A172 (cell line): ENCODE measurements around the gene CARMIL1. TPM values are rescaled to one million over a fixed set of nuclear protein-coding genes. Genes with fewer than 3 reads are reported as not detected.
A peak's percentile ranks its signal among the peaks of the same experiment; 100 is the strongest.
"Not testable (repeated sequence)": the region's sequence is repeated elsewhere in the genome, so short reads cannot be mapped to it uniquely, and the experiment has no call there.

ENCODE experiments used
- DNase-seq: peaks from one replicate; pipeline ENCODE4 v3.0.0-alpha.2; 2015; ENCODE audit warnings: low spot score
- total RNA-seq: library from RNA; depleted of rRNA; stranded (reverse); fragments of >200 nt; shearing (Covaris generic); gene quantifications from 2 replicates; pipeline ENCODE4 v1.2.3, GENCODE V29; 2014

CARMIL1 gene
- total RNA-seq, 1 experiment from 2014 or later, result 12.4 TPM

DNA sequence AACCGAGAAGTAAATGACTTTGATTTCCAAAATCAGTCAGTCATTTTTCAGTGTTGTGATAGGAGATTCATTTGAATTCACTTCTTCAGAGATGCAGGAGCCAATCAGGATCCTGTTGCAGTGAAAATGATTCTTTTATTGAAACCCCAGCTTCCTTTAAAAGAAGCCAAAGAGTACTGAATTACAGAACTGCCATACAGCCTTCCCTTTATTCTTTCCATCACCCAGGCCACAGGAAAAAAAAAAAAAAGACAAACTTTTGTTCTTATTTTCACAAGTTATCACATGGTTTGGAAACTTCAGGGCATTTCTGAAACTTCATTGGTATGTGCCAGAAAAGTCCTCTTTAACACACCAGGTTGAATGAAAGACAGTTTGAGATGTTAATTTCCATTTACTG is 1.8 kb upstream of the CARMIL1 start:
- no peak for DNase-seq

DNA sequence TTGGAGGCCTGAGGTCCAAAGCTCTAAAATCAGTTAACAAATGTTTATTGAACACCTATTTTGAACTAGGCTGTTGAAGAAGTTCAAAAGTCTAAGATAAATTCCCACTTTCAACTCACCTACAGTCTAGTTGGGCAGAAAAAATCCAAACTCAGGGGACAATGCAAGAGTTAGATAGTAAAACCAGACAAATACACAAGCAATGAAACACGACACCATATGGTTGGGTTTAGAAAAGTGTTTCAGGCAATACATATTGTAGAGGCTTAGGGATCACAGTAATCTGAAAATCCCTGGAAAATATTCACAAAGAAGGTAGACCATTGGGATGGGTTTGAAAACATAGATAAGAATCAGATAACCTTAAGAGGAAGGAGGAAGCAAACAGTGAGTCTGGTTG is 1.3 kb upstream of the CARMIL1 start:
- no peak for DNase-seq

DNA sequence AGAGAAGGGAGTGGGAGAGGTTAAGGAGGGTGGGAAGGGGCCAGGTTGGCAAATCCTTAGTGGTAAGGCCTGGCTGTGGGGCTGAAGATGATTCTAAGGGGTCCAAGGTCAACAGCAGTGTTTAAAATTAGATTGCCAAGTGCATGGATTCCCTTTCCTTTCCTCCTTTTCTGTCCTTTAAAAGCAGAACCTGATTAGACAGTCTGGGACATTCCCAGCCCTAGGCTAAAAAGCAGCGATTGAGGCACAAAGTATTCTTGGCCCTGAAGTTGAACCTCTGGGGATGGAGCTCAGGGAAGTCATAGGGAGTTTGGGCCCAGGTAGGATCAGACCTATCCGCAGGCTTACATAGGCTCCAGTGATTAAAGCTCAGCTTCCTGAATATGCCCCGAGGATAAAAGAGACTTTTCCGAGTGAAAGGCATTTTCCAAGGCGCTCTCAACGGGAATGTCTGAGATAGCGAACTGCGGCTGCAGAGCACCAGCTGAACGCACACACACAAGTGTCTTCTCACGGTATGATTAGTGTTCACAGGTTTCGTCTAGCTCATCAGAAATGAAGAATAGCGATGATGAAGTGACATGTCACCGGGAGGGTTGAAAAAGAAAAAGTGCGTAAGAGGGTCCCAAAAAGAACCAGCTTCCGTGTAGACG is 787 bp upstream of the CARMIL1 start:
- DNase-seq, result peak; percentile 2

DNA sequence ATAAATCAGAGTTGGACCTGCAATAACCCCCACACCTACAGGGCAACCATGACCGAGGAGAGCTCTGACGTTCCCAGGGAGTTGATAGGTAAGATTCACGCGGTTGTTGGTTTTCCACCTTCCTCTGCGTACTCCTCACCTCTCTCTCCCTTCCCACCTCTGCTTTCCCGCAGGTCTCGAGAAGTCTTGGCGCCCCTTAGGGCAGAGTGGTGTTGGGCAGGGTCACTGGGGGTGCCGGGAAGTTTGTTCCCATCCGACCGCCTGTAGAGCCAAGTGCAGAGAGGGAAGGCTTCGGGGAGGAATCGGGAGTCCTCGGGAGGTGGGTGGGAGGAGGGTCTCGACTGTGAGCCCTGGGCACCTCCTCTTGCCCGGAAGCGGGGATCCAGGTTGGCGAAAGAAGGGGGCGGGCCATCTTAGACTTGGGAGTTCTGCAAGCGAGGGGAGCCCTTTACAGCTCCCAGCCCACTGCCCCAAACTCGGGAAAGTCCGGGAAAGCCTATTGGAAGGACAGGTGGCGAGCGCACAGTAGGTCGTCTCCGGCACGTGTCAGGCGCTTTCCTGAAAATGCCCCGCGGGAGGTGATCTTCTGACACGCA is 672 bp downstream of the CARMIL1 start:
- DNase-seq, result peak; percentile 7

DNA sequence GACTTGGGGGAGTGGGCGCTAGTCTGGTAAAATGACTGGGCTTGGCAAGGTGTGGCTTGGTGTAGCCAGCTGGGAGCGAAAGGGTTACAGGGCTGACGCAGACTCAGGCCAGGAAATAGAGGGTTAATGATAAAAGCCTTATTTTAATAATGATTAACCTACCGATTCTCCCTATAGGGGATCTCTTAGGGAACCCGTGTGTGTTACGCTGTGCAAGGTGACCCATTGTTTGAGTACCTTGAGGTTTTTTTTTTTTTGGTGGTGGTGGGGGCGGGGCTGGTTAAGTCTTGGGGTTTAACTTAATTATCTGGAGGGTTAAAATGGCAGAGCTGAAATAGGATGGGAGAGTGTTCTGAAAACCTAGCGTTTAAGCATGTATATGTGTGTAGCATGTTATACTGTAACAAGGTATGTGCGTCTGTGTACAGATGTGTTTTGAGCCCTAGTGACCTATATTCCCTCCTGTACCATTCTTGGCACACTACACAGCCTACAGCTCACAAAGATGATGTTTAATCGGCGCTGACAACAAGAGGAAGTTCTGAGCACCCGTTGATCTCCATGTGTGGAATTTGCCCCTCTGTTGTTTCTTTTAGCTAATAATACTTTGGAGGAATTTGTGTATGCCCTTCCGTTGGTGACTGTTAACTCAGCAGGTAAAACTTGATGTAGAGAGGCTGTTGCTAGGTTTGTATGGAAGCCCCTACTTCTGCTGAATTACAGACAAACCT is 1.3 kb downstream of the CARMIL1 start:
- DNase-seq, result no peak

DNA sequence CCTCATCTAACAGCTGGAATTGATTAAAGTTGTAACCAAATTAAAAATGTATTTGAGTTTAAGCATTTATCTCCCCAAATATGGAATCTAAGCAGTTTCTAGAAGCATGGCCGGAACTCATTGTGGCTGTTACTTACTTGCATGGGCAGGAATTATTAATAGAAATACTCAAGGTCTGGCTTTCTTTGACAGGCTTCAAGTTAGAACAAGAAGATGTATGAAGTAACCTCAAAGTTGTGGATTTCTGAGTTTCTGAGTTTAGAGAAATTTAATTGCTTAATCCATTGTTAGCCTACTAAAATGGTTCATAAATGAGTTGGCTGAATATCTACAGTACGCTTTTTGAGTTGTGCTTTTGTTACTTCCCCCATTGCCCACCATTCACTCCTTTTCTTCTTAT is 7.7 kb downstream of the CARMIL1 start:
- no peak for DNase-seq

DNA sequence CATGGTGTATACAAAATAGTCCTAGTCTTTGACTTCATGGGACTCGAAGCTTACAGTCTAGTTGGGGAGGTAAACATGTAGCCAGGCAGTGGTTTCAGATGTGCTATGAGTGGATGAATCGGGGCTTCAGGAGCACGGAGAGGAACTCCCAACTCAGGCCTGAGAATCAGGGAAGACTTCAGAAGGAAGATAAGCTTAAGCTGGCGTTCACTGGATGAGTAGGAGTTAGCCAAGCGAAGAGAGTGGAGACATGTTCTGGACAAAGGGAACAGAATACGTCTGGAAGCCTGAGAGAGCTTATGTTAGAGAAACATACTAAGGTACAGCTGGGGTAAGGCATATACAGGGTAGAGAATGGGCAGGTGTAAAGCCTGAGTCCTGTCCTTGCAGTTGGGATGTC is 8.8 kb downstream of the CARMIL1 start:
- no peak for DNase-seq

DNA sequence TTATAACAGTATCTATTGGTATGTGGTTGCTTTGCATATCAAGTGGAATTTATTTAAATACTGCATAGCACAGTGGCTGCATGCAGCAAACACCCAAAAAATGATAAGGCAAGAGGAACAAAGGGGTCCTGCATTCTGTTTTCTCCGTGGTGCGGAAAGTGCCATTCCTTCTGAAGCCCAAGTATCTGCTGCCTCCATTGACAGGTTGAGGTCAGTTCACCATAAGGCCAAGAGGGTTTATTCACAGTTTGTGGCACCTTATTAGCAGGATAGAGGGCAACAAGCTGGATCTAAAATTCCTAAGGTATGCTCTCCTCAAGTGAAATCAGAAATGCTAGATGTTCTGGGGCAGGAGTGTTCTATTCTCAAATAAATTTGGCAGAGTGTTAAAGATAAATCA is 9.3 kb downstream of the CARMIL1 start:
- no peak for DNase-seq

DNA sequence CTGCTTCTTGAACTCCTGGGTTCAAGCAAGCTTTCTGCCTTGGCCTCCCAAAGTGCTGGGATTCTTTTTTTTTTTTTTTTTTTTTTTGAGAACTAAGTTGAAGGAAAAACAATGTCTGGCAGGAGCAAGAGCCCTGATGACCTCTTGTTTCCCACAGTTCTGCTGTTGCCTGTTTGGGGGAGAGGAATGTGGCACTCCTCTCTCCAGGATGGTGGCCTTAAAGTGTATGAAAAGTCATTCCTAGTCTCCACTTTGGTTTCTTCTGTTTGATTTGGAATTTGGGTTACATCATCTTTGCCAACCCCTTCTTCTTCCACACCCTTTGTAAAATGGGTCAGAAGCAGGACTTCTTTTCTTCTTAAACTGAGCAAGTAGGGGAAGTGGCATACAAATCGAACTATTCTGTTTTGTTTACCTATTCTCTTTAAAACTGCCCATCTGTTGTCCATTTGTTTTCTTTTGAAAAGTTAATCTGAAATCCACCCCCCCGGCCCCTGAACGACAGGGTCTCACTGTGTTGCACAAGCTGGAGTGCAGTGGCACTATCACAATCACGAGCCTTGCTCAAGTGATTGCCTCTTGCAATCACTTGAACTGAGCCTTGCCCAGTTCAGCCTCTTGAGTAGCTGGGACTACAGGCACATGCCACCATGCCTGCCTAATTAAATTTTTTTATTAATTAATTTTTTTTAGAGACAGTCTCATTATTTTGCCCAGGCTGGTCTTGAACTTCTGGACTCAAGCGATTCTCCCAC is 11.3 kb downstream of the CARMIL1 start:
- no peak for DNase-seq

DNA sequence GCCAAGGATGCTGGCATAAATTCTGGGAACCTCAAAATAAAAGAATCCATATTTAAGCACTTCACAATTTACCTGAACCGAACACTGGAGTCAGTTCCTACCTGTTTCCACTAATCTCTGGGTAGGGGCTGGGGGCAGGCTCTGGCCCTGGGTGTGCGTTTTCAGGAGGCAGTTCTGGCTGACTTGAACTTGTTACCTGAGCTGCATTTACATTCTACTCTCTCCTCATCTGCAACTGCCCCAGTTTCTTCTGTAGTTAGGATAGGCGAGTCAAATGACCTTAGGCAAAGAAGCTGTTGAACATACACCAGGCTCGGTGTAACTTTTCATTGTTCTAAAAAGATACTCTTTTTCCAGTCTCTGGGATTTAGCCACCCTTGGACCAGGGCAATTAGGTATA is 13.2 kb downstream of the CARMIL1 start:
- DNase-seq, result no peak

DNA sequence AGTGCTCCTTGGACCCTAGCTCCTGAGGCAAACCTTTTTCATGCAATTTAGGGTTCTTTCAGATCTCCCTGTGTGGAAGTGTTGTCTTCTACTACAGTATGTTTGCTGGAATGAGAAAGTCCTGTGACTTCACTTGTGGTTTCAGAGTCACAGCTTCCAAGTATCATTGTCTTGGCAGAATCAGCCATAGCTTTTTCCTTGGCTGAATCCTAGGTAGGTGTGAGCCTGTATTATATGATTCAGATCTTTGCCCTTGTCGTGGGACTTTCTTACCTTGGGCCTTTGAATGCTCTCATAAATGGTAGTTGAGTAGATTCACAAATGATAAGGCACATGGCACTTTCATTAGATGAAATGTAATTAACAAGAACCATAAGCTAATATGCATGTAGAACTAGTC is 16.5 kb downstream of the CARMIL1 start:
- no peak for DNase-seq

DNA sequence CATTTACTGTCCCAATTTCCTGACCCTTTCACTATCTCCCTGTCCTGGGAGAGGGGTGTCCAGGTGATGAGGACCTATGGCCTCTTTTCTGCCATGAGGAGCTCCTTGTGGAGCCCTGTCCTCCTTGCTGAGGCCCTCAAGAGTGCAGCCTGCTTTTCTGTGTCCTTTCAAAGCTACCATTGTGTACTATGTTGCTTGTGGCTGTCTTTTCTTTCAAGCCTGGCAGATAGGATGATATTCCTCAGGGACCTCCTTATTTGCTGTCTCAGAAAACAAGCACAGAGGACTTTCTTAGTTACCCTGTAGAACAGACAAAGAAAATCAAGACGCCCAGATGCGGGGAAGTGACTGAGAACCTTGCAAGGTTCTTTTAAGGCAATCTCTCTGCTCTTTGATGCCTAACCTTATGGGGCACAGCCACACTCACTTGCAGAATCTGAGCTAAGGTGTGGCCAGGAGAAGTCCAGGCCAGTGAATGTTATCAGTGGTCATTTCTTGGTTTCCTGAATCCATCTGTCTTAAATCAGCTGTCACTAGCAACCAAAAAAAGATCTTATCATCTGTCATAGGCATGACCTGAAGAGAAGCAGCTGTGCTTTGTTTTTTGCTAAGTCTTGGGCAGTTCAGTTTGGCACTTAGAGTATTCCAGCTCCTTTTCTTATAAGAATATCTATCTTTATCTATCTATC is 17.2 kb downstream of the CARMIL1 start:
- no peak for DNase-seq

DNA sequence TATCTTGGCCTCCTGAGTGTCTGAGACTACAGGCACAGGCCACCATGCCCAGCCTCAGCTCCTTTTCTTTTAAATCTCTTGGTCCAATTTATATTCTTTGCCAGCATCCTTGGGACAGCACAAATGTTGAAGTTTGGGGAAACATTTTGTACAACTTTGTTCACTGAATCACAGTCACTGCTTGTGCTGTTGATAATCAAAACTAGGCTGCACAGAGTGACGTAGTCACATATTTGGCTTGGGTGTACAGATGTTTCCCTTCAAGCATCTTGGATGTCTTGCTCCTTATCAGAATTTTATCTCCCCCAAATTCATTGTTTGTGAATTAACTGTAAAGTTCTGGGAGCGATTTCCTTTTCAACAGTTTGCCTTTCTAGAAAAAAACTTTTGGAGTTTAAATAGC is 17.9 kb downstream of the CARMIL1 start:
- DNase-seq, result no peak

DNA sequence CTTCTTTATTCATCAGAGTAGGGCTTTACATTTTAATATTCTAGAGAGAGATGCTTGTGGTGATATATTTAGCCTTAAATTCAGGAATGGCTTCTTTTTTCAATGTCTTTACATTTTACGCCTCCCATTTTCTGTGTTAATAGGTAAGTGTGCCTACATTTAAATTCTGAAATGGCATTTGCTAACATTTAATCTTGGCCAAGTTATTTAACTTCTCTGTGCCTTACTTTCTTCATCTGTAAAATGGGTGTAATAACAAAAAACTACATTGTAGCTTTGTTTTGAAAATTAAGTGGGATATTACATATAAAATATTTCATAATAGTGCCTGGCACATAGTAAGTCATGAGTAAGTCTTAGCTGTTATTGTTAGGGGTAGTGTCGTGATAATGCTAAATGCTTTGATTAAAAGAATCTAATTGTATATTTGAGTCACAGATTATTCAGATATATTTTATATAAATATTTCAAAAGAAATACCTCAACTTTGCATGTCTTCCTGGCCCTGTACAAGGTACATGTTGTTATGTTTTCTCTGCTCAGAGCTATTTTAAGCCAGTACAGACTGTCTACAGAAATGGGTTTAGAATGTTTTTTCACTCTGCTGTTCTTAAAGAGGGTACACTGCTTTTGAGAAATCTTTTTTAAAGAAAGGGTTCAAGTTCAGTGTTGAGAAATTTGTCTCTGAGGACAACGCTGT is 18.8 kb downstream of the CARMIL1 start:
- no peak for DNase-seq

DNA sequence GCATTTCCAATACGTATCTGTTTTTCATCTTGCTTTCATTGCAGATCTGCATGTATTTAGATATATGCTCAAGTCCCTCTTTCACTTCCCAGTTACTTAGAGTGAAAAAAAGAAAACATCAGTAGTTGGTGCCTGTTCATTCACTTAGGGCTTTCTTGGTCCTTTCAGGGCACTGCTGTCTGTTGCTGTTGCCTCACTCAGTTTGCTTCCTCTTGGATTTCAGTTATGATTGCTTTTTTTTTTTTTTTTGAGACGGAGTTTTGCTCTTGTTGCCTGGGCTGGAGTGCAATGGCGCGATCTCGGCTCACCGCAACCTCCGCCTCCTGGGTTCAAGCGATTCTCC is 19.3 kb downstream of the CARMIL1 start:
- not testable (repeated sequence) for DNase-seq

DNA sequence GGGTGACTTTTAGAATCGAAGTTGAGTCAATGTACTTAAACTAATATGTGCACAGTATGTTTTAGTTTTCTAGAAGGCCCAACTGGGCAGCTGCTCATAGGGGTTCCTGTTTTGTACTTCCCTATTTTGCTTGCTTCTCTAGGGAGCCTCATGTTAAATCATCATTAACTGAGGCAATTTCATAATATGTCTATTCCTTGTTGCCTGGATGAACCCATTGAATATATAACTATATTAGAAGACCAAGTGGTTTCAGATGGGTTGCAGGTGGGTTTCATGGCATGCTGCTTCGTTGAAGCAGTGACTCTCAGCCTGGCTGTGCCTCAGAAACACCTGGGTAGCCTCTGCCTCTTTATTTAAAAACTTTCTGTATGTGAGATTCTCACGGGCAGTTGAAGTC is 22.2 kb downstream of the CARMIL1 start:
- DNase-seq, result no peak

DNA sequence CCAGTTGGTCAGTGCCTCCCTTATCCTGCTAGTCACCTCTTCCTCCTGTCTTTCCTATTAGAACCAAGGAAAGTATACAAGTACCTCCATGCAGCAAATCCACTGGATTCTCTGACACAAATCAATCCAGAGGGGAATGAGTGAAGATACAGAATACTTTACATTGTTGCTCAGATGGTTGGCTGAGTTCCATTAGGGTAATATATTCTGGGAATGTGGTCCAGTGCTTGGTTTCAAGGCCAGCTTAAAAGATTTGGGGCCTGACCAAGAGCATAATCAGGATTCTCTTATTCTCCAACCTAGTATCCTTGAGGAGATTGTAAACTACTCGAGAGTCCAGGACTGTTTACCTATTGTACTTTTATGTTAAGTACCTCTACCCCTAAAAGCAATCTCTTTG is 23.0 kb downstream of the CARMIL1 start:
- no peak for DNase-seq

DNA sequence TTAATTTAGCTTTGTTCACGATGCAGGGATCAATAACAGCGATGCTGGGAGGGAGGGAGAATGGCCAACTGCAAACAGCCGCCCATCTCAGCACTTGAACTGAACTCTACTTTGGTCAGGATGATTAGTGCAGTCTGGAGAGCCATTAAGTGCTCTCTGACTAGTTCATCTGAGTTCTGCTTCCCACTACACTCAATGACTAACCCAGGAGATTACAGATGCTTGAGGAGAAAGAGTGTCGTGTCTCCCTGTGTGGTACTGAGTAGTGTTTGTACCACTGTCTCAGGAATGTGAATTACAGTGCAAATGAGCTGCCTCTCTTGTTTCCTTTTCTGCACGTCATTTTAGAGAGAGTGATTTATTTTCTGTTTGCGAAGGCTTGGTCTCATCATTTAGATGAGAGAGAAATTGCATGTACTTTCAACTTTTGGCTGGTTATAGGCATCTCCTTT is 23.5 kb downstream of the CARMIL1 start:
- peak; percentile 79 for DNase-seq

DNA sequence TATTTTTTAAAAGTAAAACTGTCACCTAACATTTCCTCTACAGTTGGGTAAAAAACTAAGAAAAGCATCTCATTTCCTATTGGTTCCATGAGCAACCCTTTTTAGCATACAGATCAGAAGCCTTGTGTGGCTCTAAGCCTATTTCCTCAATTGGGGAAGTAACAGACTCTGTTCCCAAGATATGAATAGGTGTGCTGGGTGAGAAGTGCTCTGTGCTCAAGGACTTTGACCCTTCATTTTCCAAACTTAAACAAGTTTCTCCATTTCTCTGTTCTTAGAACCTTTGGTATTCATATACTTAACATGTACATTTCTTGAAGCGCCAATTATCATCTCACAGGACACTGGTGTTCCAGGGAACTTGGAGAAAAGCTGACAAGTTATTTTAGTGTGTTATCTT is 24.1 kb downstream of the CARMIL1 start:
- no peak for DNase-seq

DNA sequence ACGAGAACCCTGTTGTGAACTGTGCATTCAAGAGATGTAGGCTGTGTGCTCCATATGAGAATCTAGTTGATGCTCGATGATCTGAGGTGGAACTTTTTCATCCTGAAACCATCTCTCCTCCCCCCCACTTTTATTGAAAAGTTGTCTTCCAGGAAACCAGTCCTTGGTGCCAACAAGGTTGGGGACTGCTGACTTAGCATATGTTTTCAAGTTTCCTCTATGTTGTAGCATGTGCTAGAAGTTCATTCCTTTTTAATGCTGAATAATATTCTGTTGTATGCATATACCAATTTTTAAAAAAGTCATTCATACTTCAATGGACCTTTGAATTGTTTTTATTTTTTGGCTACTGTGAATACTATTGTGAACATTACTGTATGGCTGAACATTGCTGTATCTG is 27.2 kb downstream of the CARMIL1 start:
- no peak for DNase-seq

DNA sequence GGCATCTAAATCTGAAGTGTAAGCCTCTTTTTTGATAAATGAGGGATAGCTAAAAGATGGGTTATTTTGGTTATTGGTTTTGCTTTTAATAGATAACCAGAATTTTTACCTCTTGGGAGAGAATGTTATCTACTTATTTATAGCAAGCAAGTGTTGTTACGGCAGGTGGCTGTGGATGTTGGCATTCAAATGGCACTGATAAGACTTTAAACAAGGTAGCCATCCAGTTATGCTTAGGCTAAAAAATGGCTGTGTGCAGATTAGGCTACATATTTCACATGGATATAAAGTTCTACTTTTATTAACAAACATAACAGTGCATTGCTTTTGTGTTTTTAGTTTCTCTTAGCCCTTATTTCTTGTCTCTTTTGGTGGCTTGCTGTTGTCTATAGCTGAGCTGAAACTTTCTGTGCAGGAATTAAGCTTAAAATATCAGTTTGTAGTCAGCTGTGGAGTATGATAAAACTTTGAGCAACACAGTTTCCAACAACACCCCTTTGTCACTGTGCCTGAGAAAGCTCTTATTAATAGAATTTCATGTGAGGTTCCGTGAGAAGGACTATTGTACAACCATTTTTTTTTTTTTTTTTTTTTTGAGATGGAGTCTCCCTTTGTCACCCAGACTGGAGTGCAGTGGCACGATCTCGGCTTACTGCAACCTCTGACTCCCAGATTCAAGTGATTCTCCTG is 28.8 kb downstream of the CARMIL1 start:
- DNase-seq, result no peak
